ENCODE measurements around the gene DNAI4.

DNA sequence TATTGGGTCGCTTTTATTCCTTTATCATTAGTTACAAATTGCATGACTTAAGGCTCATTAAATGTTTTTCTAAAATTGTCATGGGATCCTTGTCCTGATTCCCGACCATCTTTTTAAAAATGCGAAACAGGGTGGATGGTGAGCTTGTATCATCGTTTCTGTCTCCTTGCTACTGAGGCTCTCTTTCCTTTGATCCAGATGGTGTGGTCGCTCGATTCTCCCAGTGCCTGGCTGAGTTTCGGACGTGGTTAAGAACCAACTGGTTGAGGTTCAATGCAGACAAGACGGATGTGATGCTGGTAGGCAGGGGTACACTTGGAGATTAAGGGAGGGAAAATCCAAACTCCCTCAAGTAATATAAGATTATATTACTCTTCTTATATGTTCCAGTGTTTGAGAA is 1.3 kb upstream of the DNAI4 start:
- TF ChIP-seq POLR2A (IDR thresholded peaks at IDR 0.05; ENCODE audit: low read length) (no peak), GATA1 (IDR thresholded peaks at IDR 0.05; ENCODE audit: low read depth, low read length) (no peak)

All from erythroblast (primary cell).